Measurements from ENCODE around the gene STARD7.
A peak's percentile ranks its signal among the peaks of the same experiment; 100 is the strongest.

Gene STARD7

DNA sequence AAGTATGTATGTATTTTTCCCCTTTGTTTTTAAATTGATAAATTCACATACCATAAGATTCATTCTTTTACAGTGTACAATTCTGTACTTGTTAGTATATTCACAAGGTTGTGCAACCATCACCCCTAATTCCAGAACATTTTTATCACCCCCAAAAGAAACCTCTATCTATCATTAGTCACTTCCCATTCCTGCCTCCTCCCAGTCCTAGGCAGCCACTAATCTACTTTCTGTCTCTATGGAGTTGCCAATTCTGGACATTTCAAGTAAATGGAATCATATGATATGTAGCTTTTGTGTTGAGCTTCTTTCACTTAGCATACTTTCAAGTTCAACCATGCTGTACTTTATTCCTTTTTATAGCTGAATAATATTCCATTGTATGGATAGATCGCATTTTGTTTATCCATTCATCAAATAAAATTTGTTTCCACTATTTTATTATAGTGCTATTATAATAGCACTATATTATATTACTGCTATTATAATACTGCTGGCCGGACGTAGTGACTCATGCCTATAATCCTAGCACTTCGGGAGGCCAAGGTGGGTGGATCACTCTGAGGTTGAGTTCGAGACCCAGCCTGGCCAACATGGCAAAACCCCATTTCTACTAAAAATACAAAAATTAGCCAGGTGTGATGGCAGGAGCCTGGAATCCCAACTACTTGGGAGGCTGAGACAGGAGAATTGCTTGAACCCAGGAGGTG, 10.9 kb downstream of the STARD7 start:
- no peak for DNase-seq (ENCODE audit: low read depth in 2 of 2)

DNA sequence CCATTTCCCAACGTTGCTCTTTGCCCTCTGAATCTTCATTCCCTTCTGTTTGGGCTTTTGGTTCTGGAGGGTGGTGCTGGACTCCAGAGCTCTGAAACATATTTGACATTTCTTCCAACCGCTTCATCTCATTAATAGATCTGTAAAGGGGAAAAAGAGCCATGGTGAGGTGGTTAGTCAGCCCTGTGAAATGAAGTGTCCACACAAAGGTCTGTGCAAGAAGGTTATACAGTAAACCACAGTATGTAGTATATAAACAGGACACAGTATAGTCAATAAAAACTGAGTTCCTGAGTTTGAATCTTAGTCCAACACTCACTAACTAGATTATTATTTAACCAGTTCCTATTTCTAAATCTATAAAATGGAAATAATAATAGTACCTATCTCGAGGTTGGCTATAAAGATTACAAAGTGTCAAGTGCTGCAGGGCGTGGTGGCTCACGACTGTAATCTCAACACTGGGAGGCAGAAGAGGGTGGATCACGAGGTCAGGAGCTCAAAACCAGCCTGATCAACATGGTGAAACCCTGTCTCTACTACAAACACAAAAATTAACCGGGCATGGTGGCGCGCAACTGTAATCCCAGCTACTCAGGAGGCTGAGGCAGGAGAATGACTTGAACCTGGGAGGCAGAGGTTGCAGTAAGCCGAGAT, 13.1 kb downstream of the STARD7 start:
- no peak for DNase-seq (ENCODE audit: low read depth in 2 of 2)

DNA sequence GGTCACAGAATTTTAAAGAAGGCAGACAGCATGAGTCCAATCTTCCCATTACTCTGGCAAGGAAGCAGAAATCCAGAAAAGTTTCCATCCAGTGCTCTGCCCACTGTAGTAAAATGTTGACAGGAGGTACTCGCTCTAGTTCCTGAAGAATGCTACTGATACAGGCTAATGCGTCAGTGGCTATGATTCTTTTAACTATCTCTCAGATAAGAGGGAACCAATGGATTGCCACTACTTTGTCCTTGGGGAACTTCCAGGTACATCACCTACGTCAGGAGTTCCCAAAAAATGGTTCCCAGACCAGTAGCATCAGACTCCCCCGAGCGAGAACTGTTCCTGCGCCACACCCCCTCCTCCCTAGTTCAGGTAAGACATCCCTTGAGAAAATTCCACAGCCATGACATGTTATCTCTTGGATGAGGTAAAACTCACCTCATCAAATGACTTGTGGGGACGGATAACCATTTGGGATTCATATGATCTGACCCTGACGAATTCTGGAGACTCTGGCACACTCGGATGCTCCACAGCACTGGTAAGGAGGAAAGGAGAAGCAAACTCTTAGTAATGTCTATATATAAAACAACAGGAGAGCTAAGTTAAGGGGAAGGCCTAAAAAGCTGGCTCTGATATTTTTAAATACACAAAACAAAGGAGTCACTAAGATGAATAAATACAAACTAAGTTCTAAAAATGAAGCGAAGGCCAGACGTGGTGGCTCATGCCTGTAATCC, 16.5 kb downstream of the STARD7 start:
- no peak for DNase-seq (ENCODE audit: low read depth in 2 of 2)

DNA sequence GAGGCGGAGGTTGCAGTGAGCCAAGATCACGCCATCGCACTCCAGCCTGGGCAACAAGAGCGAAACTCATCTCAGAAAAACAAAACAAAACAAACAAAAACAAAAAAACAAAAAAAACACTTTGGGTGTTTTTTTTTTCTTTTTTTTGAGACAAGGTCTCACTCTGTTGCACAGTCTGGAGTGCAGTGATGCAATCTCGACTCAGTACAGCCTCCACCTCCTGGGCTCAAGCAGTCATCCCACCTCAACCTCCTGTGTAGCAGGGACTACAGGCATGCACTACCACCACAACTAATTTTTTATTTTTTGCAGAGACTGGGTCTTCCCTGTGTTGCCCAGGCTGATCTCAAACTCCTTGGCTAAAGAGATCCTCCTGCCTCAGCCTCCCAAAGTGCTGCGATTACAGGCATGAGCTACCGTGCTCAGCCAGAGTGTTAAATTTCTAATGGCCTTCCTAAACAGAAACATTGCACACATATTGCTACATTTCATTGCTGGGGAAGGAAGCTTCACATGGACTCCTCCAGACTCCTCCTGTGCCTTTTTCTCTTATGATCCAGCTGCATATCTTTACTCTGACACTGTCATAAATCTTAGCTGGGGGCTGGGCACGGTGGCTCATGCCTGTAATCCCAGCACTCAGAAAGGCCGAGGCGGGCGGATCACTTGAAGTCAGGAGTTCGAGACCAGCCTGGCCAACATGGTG, 19.7 kb downstream of the STARD7 start:
- DNase-seq (ENCODE audit: low read depth in 2 of 2): no peak

DNA sequence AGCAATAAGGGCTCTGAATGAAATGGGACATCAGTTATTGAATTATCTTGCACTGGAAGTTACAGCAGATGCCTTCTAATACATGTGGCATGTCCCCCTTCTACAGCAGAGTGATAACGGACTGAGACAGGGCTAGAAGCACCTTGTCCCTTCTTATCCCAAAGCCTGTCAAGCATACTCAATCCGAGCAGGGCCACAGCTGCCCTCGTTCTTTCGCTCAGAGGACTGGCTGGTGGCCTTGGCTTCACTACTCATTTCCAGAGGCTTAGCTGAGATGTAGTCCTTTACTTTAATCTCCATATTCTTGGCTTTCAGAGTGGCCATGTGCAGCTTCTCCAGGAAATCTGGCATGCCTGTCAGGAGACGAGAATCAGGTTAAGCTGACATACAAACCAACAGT, 22.1 kb downstream of the STARD7 start:
- no peak for DNase-seq (ENCODE audit: low read depth in 2 of 2)

DNA sequence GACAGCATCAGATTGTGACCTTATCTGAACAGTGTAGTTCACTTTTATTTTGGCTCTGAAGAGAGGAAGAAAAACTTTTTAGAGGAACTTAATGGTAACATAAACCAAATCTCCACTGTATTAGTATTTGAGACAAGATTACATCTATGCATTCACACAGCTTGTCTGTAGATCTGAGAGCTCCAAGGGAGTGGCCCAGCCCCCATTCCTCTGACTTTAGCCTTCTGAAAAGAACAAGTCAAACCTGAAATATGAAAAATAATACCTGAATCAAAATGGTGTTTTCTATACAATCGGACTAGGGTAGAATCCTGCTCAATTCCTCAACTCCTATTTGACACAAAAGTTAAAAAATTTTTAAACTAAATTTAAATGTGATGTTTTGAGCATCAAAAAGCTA, 23.1 kb downstream of the STARD7 start:
- DNase-seq (ENCODE audit: low read depth in 2 of 2): no peak

DNA sequence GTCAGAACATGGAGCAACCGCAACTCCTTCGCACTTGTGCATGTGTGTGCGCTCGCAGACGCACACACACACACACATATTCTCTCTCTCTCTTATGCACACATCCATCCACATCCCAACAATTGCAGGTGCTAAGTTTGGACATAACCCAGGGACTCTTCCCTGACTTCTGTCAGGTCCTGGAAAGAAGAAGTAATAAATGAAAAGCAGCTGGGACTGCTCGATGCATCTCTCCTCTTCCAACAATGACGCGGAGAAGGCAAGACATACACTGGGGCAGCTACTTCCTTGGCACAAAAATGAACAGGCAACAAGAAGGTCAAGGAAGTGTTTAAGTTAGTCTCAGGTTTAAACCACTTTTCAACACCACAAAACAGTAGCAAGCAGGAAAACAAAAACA, 23.6 kb downstream of the STARD7 start:
- DNase-seq (ENCODE audit: low read depth in 2 of 2): no peak

DNA sequence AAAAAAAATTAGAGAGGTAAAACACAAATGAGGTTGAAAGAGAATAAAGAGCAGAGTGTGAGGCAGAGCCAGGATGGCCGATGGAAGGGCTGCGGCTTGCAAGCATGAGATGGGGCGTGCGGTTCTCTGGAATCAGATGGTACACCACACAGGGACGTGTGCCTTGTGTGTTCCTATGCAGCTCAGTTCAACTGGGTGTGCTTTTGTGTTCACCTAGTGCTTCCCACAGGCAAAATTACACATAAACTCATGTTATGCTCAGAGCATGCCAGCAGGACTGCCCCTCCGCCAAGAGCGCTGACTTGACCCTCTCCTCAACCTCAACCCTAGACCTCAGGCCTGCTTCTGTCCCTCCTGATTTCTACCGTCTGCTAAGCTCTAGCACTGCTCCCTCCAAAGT, 24.4 kb downstream of the STARD7 start:
- DNase-seq (ENCODE audit: low read depth in 2 of 2): no peak

DNA sequence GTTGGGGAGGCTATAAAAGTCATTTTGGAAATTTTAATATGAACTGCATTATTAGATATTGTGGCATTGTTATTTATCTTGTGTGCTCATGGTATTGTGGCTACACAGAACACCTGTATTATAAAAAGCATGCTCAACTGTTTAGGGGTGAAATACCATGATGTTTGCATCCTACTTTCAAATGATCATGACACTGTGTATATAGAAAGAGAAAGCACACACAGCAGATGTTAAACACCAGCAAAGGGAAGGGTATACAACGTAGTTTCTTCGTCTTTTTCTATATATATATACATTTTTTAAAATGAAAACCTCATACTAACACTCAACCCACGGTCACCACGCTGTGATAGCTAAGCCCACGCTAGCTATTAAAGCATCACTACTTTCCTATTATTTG, 27.1 kb downstream of the STARD7 start:
- no peak for DNase-seq (ENCODE audit: low read depth in 2 of 2)

DNA sequence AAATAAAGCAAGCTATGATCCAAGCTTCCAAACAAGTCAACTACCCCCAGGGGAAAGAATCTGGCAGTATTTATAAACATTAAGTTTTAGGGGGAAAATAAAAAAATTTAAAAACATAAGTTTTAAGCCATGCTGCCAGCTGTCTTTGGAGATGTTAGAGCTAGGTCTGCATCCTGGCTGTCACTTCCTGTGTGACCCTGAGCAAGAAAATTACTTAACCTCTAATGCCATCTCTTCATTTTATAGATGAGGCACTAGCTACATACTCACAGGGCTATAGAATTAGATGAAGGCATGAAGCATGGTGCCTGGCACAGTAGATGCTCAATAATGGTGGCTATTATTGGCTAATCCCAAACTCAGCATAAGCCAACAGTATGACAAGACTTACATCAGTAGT, 28.1 kb downstream of the STARD7 start:
- no peak for DNase-seq (ENCODE audit: low read depth in 2 of 2)

DNA sequence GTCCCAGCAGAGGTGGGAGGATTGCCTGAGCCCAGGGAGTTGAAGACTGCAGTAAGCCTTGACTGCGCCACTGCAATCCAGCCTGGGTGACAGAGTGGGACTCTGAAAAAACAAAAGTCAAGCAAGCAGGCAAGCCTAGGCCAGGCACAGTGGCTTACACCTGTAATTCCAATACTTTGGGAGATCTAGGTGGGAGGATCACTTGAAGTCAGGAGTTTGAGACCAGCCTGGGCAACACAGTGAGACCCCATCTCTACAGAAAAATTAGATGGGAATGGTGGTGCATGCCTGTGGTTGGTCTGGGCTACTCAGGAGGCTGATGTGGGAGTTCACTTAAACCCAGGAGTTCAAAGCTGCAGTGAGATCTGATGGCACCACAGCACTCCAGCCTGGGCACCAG, 28.6 kb downstream of the STARD7 start:
- DNase-seq (ENCODE audit: low read depth in 2 of 2): no peak

DNA sequence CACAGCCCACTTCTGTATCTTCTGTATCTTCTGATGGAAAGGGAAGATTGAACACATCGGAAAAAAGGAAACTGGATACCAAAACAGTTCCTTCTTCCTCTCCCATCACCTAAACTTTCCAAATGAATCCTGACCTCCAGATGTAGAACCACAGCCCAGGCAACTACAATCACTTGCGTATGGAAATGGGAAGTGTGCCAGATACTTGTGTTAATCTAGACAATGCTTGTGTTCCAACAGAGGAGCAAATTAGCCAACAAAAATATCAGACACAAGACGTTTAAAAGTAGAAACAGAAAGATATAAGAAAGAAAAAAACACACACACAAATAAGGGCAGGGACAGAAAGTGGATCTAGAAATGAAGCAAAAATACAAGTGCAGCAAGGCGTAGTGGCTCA, 32.0 kb downstream of the STARD7 start:
- no peak for DNase-seq (ENCODE audit: low read depth in 2 of 2)

DNA sequence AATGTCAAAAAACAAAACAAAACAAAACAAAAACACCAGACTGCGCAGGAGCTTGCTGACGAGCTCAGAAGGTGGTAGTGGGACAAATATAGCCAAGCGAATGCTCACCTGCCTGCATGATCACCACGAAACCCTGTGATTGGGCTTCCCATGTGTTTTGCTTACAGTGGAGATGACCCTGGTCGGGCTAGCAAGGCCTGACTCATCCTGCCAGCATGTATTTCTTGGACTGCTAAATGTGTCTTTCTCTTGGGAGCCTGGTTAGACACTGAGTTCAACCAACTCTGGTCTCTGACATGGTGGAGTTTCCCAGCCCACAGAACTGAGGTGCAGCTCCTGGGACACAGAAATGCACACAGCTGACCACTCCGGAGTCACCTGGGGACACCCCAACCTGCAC, 32.7 kb downstream of the STARD7 start:
- no peak for DNase-seq (ENCODE audit: low read depth in 2 of 2)

DNA sequence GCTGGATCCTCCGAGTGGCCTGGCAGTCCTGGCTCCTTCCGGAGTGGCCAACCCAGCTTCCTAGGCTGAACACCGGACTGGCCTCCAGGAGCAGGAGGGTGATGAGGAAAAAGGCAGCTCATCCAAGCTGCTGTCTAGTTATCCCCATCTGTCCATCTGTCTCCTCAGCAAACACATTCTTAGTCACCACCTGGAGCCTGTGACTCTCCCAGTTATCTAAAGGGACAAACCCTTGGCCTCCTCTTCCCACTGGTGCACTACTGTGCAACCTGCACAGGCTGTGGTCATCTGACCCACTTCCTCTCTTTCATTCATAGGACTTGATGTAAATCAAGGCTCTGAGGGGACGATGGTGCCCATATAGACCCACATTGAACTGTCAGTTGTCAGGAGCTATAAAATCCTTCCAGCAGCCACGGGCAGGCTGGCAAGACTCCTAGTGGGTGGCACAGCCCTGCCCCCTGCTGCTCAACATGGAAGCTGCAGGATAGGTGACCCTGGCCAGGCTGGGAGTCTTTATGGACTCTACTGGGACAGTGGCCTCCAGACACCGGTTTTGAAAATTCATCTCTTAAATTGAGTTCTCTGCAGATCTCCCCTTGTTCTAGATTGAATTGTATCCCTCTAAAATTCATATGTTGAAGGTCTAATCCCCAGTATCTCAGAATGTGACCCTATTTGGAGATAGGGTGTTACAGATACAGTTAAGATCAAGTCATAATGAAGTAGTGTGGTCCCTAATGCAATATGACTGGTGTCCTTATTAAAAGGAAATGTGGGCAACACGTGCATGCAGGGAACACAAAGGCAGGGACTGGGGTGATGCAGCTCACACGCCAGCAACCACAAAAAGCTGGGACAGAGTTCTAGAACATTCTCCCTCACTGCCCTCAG, 34.1 kb downstream of the STARD7 start:
- peak; percentile 70 to 73 for DNase-seq (ENCODE audit: low read depth in 2 of 2)

DNA sequence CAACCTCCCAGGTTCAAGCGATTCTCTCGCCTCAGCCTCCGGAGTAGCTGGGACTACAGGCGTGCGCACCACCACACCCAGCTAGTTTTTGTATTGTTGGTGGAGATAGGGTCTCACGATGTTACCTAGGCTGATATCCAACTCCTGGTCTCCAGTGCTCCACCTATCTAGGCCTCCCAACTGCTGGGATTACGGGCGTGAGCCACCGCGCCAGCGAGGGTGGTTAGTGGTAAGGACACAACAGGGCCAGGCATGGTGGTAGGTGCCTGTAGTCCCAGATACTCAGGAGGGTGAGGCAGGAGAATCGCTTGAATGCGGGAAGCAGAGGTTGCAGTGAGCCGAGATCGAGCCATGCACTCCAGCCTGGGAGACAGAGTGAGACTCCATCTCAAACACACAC, 36.8 kb downstream of the STARD7 start:
- no peak for DNase-seq (ENCODE audit: low read depth in 2 of 2)

DNA sequence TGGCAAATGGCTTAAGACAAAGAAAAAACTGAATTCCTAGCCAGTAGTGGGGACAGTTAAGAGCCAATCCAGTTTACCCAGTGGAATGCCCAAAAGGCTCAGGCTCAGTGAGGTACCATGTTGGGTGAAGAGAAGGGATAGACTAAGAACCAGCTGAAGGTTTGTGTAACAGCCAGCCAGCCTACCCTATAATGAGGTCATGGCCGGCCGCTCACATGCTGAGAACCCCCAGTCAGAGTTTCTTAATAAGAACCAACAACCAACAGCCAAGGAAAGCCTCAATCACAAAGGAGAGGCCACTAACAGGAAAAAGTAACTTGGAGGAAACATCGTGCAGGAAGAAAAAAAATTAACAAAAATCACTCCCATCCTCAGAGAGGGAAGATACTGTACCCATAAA, 38.0 kb downstream of the STARD7 start:
- no peak for DNase-seq (ENCODE audit: low read depth in 2 of 2)

DNA sequence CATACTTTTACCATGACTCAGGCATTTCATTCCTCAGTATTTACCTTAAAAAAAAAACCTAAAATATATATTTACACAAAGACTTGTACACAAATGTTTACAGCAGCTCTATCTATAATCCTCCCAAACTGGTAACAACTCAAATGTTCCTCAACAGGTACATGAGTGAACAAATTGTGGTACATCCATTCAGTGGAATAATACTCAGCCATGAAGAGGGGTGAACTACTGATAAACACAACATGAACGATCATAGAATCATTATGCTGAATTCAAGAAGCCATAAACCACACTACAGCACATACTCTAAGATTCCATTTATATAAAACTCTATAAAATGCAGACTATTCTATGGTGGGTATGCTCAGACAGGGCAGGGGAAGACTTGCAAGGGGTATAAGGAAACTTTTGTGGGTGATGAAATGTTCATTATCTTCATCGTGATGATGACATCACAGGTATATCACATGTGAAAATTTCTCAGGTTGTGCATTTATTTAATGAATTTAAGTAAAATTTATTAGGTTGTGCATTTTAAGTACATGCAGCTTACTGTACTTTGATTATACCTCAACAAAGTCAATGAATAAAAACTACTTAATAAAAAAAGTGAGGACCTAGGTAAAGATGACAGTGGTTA, 38.6 kb downstream of the STARD7 start:
- DNase-seq (ENCODE audit: low read depth in 2 of 2): no peak

DNA sequence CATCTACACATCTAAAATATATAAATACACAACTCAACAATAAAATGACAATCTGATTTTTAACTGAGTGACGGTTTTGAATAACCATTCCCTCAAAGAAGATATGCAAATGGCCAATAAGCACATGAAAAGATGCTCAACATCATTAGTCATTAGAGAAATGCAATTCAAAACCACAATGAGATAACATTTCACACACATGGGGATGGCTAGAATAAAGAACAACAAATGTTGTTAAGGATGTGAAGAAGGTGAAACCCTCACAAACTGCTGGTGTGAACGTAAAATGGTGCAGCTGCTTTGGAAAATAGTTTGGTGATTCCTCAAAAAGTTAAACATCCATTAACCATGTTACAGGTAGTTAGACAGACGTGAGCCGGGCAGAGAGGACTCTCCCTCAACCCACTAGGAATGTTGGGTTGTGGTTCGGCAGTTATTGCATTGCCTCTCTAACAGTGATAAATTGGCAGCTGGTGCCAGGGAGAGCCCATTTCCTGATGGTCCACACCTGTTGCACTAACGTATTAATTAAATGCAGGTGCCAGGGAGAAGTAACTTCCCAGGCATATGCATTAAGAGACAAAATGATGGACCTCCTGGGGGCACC, 41.1 kb downstream of the STARD7 start:
- DNase-seq (ENCODE audit: low read depth in 2 of 2): no peak

DNA sequence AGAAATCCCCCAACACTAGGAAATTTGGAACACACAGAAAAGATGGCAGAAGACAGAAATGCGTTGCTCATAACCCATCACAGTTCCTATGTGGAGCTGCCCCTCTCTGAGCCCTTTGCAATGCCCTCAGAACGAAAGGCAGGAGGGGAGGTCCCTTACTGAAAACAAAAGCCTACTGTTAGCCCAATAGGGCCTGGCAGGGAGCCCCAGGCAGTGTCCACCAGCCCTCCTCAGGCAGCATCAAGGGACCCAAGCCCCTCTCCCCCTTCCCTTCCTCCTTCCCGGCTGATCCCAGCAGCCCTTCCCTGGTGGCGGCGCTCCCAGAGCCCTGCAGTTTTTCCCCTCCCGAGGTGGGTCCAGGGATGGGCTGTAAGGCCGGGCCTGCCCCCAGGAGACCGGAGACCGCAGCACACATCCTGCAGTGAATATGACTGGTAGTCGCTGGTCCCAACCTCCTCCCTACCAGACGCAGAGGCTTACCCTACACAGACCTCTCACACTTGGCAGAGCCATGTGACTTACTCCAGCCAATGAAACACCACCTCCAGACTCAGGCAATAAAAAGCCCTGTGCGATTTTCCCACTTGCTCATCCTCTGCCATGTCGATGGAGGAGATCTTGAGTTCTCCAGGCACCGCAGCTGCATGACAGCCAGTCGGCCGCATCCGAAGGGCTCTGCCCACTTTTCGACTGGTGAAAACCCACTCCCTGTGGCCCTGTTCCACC, 44.0 kb downstream of the STARD7 start:
- DNase-seq (ENCODE audit: low read depth in 2 of 2): no peak
